Measurements from ENCODE around the gene GFOD2.
A peak's percentile ranks its signal among the peaks of the same experiment; 100 is the strongest.

The GFOD2 gene, protein sequence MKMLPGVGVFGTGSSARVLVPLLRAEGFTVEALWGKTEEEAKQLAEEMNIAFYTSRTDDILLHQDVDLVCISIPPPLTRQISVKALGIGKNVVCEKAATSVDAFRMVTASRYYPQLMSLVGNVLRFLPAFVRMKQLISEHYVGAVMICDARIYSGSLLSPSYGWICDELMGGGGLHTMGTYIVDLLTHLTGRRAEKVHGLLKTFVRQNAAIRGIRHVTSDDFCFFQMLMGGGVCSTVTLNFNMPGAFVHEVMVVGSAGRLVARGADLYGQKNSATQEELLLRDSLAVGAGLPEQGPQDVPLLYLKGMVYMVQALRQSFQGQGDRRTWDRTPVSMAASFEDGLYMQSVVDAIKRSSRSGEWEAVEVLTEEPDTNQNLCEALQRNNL

DNA sequence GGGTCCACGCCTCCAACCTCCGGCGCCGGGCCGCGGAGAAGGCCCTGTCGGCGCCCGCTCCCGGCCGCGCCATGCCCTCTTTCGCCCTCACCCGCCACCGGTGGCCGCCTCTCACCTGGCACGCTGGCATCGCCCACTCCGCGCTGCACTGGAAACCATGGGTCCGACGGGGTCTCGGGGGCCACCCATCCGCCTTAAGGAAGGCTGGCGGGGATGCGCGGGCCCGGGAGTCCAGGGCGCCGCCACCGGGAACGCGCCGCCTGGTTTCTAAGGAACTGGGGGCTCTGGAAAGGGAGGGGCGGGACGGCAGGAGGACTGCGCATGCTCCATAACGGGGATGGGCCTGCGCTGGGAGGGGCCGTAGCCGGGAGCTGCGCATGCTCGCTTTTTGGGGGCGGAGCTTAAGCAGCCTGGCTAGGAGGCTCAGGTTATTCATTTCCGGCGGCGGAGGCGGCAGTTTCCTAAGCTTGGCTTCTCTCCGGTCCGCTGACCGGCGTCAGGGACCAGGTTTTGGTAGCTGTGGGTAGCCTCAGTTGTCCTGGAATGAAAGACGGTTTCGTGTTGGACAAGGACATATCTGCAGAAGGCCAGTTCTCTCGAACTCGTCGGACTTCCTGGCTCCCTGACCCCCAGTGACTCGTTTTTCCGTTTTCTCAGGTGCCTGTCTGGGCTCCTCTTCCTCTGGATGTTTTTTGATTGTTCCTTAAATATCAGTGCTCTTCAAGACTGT, at the start of gene GFOD2:
TSS of gene GFOD2 (minus strand) at position 269 of the 730 bp plus-strand sequence. CDS start 33,601 bp downstream, outside the sequence.
- Histone ChIP-seq H3K27me3 (ENCODE audit: insufficient read depth, low read length) (no peaks in the 10 kb centered on the region), H3K27ac (ENCODE audit: low read depth, low read length) (peak within 1 kb of the TSS; percentile 70), H2AFZ (ENCODE audit: low read length, unreplicated experiment) (peak within 1 kb of the TSS; percentile 86), H3K4me3 (ENCODE audit: low read depth, low read length) (peak within 1 kb of the TSS; percentile 90), H3K36me3 (ENCODE audit: insufficient read depth, low read length) (no peaks in the 10 kb centered on the region), H3K79me2 (ENCODE audit: control insufficient read depth, insufficient read depth, low read length, unreplicated experiment) (peaks cover 35% of the 10 kb centered on the region), H3K4me1 (ENCODE audit: control insufficient read depth, insufficient read depth, low read length, unreplicated experiment) (peaks cover 17% of the 10 kb centered on the region)

DNA sequence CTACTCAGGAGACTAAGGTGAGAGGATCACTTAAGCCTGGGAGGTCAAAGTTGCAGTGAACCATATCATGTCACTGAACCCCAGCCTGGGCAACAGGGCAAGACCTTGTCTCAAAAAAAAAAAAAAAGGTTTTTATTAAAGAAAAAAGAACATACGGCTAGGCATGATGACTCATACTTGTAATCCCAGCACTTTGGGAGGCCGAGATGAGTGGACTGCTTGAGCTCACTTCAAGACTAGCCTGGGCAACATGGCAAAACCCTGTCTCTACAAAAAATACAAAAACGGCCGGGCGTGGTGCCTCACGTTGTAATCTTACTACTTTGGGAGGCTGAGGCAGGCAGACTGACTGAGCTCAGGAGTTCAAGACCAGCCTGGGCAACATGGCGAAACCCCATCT, 48.8 kb upstream of the GFOD2 start:
- Histone ChIP-seq H3K4me3 (ENCODE audit: low read depth, low read length) (no peak overlapping the region), H3K79me2 (ENCODE audit: control insufficient read depth, insufficient read depth, low read length, unreplicated experiment) (no peaks in the 10 kb centered on the region), H3K4me1 (ENCODE audit: control insufficient read depth, insufficient read depth, low read length, unreplicated experiment) (peaks cover 7% of the 10 kb centered on the region), H2AFZ (ENCODE audit: low read length, unreplicated experiment) (no peak overlapping the region), H3K36me3 (ENCODE audit: insufficient read depth, low read length) (no peaks in the 10 kb centered on the region), H3K27me3 (ENCODE audit: insufficient read depth, low read length) (no peaks in the 10 kb centered on the region), H3K27ac (ENCODE audit: low read depth, low read length) (no peak overlapping the region)

DNA sequence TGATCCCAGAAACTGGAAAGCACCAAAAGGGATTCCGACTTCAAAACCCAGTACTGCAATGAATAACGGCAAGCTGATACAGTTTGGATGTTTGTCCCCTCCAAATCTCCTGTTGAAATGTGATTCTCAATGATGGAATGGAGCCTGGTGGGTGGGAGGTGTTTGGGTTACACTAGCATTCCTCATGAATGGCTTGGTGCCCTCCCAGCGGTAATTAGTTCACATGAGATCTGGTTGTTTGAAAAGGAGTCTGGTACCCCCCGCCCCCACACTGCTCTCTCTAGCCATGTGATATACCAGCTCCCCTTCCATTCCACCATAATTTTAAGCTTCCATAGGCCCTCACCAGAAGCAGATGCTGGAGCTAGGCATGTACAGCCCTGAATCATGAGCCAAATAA, 47.2 kb upstream of the GFOD2 start:
- Histone ChIP-seq H3K27me3 (ENCODE audit: insufficient read depth, low read length) (no peaks in the 10 kb centered on the region), H3K4me3 (ENCODE audit: low read depth, low read length) (no peak overlapping the region), H3K79me2 (ENCODE audit: control insufficient read depth, insufficient read depth, low read length, unreplicated experiment) (no peaks in the 10 kb centered on the region)

DNA sequence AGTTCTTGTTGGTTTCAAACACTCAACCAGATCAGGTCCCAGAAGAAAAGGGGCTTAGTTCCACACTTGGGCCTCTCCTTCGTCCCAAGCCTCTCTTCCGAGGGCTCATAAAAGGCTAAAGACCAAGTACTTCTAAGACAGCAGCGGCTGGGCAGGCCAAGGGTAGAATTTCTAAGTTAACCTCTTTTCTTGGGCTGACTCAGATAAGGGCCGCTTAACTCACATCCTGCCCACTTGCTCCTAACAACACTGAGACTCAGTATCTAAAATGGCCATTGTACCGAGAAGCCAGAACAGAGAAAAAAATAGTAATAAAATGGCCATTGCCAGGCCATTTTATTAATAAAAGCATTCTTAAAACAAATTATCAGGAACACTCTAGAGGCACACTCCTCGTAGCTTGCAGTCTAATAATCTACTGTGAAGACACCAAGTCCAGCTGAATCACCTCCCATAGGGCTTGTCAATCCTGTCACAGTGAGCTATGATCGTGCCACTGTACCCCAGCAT, 45.1 kb upstream of the GFOD2 start:
- no peak overlapping the region for H2AFZ ChIP-seq (ENCODE audit: low read length, unreplicated experiment)
- no peak overlapping the region for H3K4me3 ChIP-seq (ENCODE audit: low read depth, low read length)
- H3K4me1 ChIP-seq (ENCODE audit: control insufficient read depth, insufficient read depth, low read length, unreplicated experiment), result no peaks in the 10 kb centered on the region
- no peak overlapping the region for H3K27ac ChIP-seq (ENCODE audit: low read depth, low read length)
- H3K27me3 ChIP-seq (ENCODE audit: insufficient read depth, low read length), result no peaks in the 10 kb centered on the region
- no peaks in the 10 kb centered on the region for H3K79me2 ChIP-seq (ENCODE audit: control insufficient read depth, insufficient read depth, low read length, unreplicated experiment)
- no peaks in the 10 kb centered on the region for H3K36me3 ChIP-seq (ENCODE audit: insufficient read depth, low read length)

More for the DNA sequence above, 47.2 kb upstream of the GFOD2 start:
- H3K27ac ChIP-seq (ENCODE audit: low read depth, low read length), result no peak overlapping the region
- H3K36me3 ChIP-seq (ENCODE audit: insufficient read depth, low read length), result no peaks in the 10 kb centered on the region
- no peak overlapping the region for H2AFZ ChIP-seq (ENCODE audit: low read length, unreplicated experiment)
- no peaks in the 10 kb centered on the region for H3K4me1 ChIP-seq (ENCODE audit: control insufficient read depth, insufficient read depth, low read length, unreplicated experiment)

DNA sequence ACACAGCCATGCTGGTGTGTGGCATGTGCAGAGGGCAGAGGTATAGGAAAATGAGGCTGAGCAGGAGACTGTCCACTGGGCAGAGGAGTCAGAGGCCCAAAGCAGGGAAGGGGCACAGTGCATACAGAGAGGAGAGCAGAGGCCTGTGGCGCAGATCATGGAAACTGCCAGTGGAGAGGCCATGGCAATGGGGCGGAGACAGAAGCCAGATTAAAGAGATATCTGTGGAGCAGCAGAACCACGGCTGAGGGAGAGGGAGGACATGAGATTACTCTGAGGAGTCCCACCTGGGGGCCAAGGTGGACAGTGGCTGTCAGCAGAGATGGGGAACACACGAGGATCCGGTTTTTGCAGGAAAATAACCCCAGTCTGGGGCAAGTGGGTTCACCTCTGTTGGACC, 44.0 kb upstream of the GFOD2 start:
- H3K27me3 ChIP-seq (ENCODE audit: insufficient read depth, low read length), result no peaks in the 10 kb centered on the region
- no peak overlapping the region for H3K4me3 ChIP-seq (ENCODE audit: low read depth, low read length)
- no peaks in the 10 kb centered on the region for H3K79me2 ChIP-seq (ENCODE audit: control insufficient read depth, insufficient read depth, low read length, unreplicated experiment)
- H3K36me3 ChIP-seq (ENCODE audit: insufficient read depth, low read length), result no peaks in the 10 kb centered on the region
- H2AFZ ChIP-seq (ENCODE audit: low read length, unreplicated experiment), result no peak overlapping the region
- H3K27ac ChIP-seq (ENCODE audit: low read depth, low read length), result no peak overlapping the region
- no peaks in the 10 kb centered on the region for H3K4me1 ChIP-seq (ENCODE audit: control insufficient read depth, insufficient read depth, low read length, unreplicated experiment)

DNA sequence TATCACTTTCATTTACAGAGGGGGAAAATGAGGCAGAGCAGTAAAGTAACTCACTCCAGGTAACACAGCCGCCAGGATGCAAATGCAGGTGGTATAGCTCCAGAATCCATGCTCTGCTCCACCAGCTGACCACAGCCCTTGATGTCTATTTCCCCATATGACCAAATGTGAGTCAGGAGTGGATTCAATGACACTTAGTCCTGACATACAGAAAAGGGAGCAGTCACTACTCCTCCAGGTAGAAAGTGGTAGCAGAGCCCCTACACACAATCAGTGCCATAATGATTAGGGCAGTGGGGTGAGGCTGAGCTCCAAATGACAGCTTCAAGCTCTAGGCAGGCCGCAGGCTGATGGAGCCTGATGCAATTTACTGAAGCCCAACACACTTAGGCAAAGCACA, 43.3 kb upstream of the GFOD2 start:
- Histone ChIP-seq H3K36me3 (ENCODE audit: insufficient read depth, low read length) (no peaks in the 10 kb centered on the region), H3K4me3 (ENCODE audit: low read depth, low read length) (no peak overlapping the region), H3K79me2 (ENCODE audit: control insufficient read depth, insufficient read depth, low read length, unreplicated experiment) (no peaks in the 10 kb centered on the region), H3K27me3 (ENCODE audit: insufficient read depth, low read length) (no peaks in the 10 kb centered on the region), H2AFZ (ENCODE audit: low read length, unreplicated experiment) (no peak overlapping the region), H3K4me1 (ENCODE audit: control insufficient read depth, insufficient read depth, low read length, unreplicated experiment) (no peaks in the 10 kb centered on the region), H3K27ac (ENCODE audit: low read depth, low read length) (no peak overlapping the region)

DNA sequence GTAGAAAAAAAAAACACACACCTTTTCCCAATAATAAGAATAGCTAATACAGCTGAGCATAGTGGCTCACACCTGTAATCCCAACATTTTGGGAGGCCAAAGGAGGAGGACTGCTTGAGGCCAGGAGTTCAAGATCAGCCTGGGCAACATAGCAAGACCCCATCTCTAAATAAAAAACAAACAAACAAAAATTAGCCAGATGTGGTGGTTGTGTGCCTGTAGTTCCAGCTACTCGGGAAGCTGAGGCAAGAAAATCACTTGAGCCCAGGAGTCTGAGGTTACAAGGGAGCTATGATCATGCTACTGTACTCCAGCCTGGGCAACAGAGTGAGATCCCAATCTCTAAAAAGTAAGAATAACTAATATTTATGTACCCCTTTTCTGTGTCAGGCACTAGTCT, 42.8 kb upstream of the GFOD2 start:
- Histone ChIP-seq H3K79me2 (ENCODE audit: control insufficient read depth, insufficient read depth, low read length, unreplicated experiment) (no peaks in the 10 kb centered on the region), H3K27ac (ENCODE audit: low read depth, low read length) (no peak overlapping the region), H3K4me3 (ENCODE audit: low read depth, low read length) (no peak overlapping the region), H3K27me3 (ENCODE audit: insufficient read depth, low read length) (no peaks in the 10 kb centered on the region), H3K4me1 (ENCODE audit: control insufficient read depth, insufficient read depth, low read length, unreplicated experiment) (no peaks in the 10 kb centered on the region), H2AFZ (ENCODE audit: low read length, unreplicated experiment) (no peak overlapping the region), H3K36me3 (ENCODE audit: insufficient read depth, low read length) (no peaks in the 10 kb centered on the region)

DNA sequence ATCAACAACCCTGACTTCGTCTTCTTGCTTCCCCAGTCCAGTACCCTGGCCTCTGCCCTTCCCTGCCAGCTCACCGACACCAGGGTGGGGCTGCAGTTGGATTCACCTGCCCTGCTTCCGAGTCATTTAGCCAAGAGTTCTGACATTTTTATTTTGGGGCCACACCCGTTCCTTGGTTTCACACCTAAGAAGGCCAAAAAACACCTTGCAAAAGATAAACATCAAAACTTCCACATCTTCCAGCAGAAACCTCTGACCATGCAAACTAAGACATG, 41.8 kb upstream of the GFOD2 start:
- Histone ChIP-seq H3K79me2 (ENCODE audit: control insufficient read depth, insufficient read depth, low read length, unreplicated experiment) (no peaks in the 10 kb centered on the region), H3K27me3 (ENCODE audit: insufficient read depth, low read length) (no peaks in the 10 kb centered on the region), H3K4me3 (ENCODE audit: low read depth, low read length) (no peak overlapping the region), H2AFZ (ENCODE audit: low read length, unreplicated experiment) (no peak overlapping the region), H3K4me1 (ENCODE audit: control insufficient read depth, insufficient read depth, low read length, unreplicated experiment) (no peaks in the 10 kb centered on the region), H3K27ac (ENCODE audit: low read depth, low read length) (no peak overlapping the region), H3K36me3 (ENCODE audit: insufficient read depth, low read length) (no peaks in the 10 kb centered on the region)

DNA sequence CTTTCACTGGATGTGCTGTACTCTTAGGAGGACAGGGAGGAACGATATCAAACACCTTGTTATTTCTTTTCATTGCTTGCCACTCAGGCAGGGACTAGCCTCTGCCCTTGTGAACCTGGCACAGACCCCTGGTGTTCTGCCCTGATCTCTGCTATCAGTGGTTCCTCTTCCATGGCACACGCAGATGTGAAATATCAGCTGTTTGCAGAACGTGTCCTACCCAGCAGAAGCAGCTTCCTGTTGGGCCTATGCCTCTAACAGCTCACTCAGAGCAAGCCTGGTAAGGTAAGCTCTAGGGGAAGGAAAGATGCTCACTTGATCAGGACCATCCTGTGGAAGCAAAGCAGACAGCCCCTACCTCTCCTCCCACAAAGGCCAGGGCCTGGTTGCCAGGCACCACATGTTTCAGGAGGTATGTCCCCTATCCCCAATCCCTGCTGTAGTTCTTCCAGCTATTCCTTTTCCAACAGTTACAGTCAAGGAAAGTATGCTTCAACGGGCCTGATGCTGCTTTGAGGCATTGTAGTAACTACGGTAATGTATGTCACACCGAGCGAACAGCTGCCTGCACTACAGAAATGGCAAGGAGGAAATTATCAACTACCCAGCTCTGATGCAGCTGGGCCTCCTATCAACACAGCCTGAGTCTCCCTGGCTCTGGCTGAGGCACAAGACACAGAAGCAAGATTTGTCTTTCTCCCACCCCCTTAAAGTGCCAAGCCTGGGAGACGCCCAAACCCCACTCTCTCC, 41.3 kb upstream of the GFOD2 start:
- H3K4me3 ChIP-seq (ENCODE audit: low read depth, low read length), result no peak overlapping the region
- no peak overlapping the region for H3K27ac ChIP-seq (ENCODE audit: low read depth, low read length)
- no peak overlapping the region for H2AFZ ChIP-seq (ENCODE audit: low read length, unreplicated experiment)
- H3K27me3 ChIP-seq (ENCODE audit: insufficient read depth, low read length), result no peaks in the 10 kb centered on the region
- H3K4me1 ChIP-seq (ENCODE audit: control insufficient read depth, insufficient read depth, low read length, unreplicated experiment), result no peaks in the 10 kb centered on the region
- H3K79me2 ChIP-seq (ENCODE audit: control insufficient read depth, insufficient read depth, low read length, unreplicated experiment), result no peaks in the 10 kb centered on the region
- no peaks in the 10 kb centered on the region for H3K36me3 ChIP-seq (ENCODE audit: insufficient read depth, low read length)

DNA sequence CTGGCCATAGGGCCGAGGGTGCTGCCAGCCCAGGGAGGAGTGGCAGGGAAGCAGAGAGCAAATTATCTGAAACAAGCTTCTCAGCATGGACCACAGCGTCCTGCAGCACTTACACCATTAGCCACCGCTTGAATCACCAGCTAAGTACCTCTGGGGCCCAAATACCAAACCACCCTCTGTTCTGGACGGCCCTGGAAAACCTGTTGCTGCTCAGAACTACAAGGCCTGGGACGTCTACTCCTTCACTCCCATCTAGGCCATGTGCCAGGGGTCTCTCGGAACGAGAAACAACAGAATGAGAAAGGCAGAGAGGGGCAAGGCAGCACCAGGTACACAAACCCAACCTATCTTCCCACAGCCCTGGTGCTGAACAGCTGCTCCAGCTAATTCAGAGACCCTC, 39.9 kb upstream of the GFOD2 start:
- Histone ChIP-seq H3K79me2 (ENCODE audit: control insufficient read depth, insufficient read depth, low read length, unreplicated experiment) (no peaks in the 10 kb centered on the region), H3K27ac (ENCODE audit: low read depth, low read length) (no peak overlapping the region), H3K36me3 (ENCODE audit: insufficient read depth, low read length) (no peaks in the 10 kb centered on the region), H3K4me3 (ENCODE audit: low read depth, low read length) (no peak overlapping the region), H3K4me1 (ENCODE audit: control insufficient read depth, insufficient read depth, low read length, unreplicated experiment) (no peaks in the 10 kb centered on the region), H3K27me3 (ENCODE audit: insufficient read depth, low read length) (no peaks in the 10 kb centered on the region), H2AFZ (ENCODE audit: low read length, unreplicated experiment) (no peak overlapping the region)

Data from ACC112 (cell line).